GM12891 (cell line): ENCODE measurements around the gene RPH3AL.

ENCODE experiments used
- PAX5 ChIP-seq: IDR thresholded peaks from 2 replicates; pipeline ENCODE4 v1.6.1; 2011; ENCODE audit warnings: low read length, moderate library complexity, mild to moderate bottlenecking; ENCODE audit not compliant: insufficient read depth, severe bottlenecking
- POLR2A ChIP-seq: IDR thresholded peaks from 2 replicates; pipeline ENCODE4 v1.6.1; 2011; ENCODE audit warnings: low read depth, low read length, control low read depth
- POLR2AphosphoS5 ChIP-seq: IDR thresholded peaks from 2 replicates; pipeline ENCODE4 v1.6.1; 2011; ENCODE audit warnings: low read depth, low read length, control low read depth
- TAF1 ChIP-seq: IDR thresholded peaks from 2 replicates; pipeline ENCODE4 v1.6.1; 2011; ENCODE audit warnings: low read depth, low read length, control low read depth

GRCh38 chr17:350706-351448 is 1.7 kb downstream of the RPH3AL start:
- TF ChIP-seq POLR2AphosphoS5 (no peak), POLR2A (no peak), PAX5 (no peak), TAF1 (no peak)
